H1 (cell line): ENCODE measurements around the gene MRPS24. TPM values are rescaled to one million over a fixed set of nuclear protein-coding genes. Genes with fewer than 3 reads are reported as not detected.

Source experiments
- CTCF ChIA-PET: fragments of 300-600 bp; sonication (Branson Sonifier 250); formaldehyde crosslinking; loops from one replicate; lab custom pipeline; 2021; ENCODE audit not compliant: partially characterized antibody; lab: Charles Lee
- POLR2A ChIA-PET: fragments of 300-600 bp; sonication (Branson Sonifier 250); formaldehyde crosslinking; loops from one replicate; lab custom pipeline; 2021; ENCODE audit warnings: inconsistent platforms; ENCODE audit not compliant: partially characterized antibody; lab: Charles Lee
- DNase-seq, 2 experiments: peaks; one replicate each; pipeline versions ENCODE4 v3.0.0 to v3.0.0-alpha.2; 2010 to 2022; ENCODE audit warnings: low spot score in 2 of 2, low read depth in 1 of 2, mixed read lengths in 1 of 2
- FAIRE-seq: peaks from 2 replicates; lab custom pipeline; 2011; peaks lifted over from hg19 to GRCh38; lab: Jason Lieb, UNC
- H2AFZ ChIP-seq: 2 replicates; pipeline ENCODE4 v1.8.1; 2012; ENCODE audit warnings: low read length, inconsistent platforms
- H2AK5ac ChIP-seq: 2 replicates; pipeline ENCODE4 v1.6.1; 2013; ENCODE audit warnings: low read depth, low read length
- H2BK120ac ChIP-seq: replicated peaks from 2 replicates; pipeline ENCODE3; 2013; ENCODE audit warnings: low read depth, low read length, inconsistent platforms
- H2BK12ac ChIP-seq: 2 replicates; pipeline ENCODE4 v1.6.1; 2013; ENCODE audit warnings: low read depth, low read length
- H2BK15ac ChIP-seq: 2 replicates; pipeline ENCODE4 v1.6.1; 2013; ENCODE audit warnings: low read length
- H2BK20ac ChIP-seq: 2 replicates; pipeline ENCODE4 v1.6.1; 2013; ENCODE audit warnings: low read length
- H2BK5ac ChIP-seq: 2 replicates; pipeline ENCODE4 v1.6.1; 2013; ENCODE audit warnings: low read depth, low read length
- H3K14ac ChIP-seq: 2 replicates; pipeline ENCODE4 v1.6.1; 2013; ENCODE audit warnings: inconsistent platforms; ENCODE audit not compliant: insufficient read length
- H3K18ac ChIP-seq: 2 replicates; pipeline ENCODE4 v1.6.1; 2013; ENCODE audit warnings: low read length; ENCODE audit errors: extremely low read depth
- H3K23ac ChIP-seq: 2 replicates; pipeline ENCODE4 v1.6.1; 2013; ENCODE audit warnings: inconsistent platforms; ENCODE audit not compliant: insufficient read length
- H3K23me2 ChIP-seq: 2 replicates; pipeline ENCODE4 v1.6.1; 2013; ENCODE audit warnings: low read depth, low read length
- H3K27ac ChIP-seq: 2 replicates; pipeline ENCODE4 v1.6.1; 2011; ENCODE audit warnings: low read depth, low read length, inconsistent platforms
- H3K27me3 ChIP-seq, 4 experiments: replicated peaks in 1 of 4; 1 replicate in 1 of 4; 2 replicates in 3 of 4; pipeline versions ENCODE4 v1.6.1 to v1.8.1; 2011 to 2013; ENCODE audit warnings: low read length in 3 of 4, mild to moderate bottlenecking in 3 of 4, inconsistent platforms in 2 of 4, mixed read lengths in 2 of 4, moderate library complexity in 1 of 4; ENCODE audit not compliant: control insufficient read depth in 3 of 4, insufficient read depth in 3 of 4; ENCODE audit errors: extremely low read depth in 1 of 4
- H3K36me3 ChIP-seq, 4 experiments: 2 replicates each; pipeline versions ENCODE4 v1.6.1 to v1.8.1; 2011 to 2013; ENCODE audit warnings: mild to moderate bottlenecking in 4 of 4, low read length in 3 of 4, moderate library complexity in 2 of 4, control low read depth in 1 of 4, inconsistent platforms in 1 of 4; ENCODE audit not compliant: insufficient read depth in 4 of 4, control insufficient read depth in 2 of 4
- H3K4ac ChIP-seq: replicated peaks from 2 replicates; pipeline ENCODE3; 2013; ENCODE audit warnings: low read length, low read depth, mixed read lengths, inconsistent platforms; ENCODE audit not compliant: insufficient read length
- H3K4me1 ChIP-seq, 4 experiments: replicated peaks in 1 of 4; 1 replicate in 1 of 4; 2 replicates in 3 of 4; pipeline versions ENCODE4 v1.6.1 to v1.8.1; 2011 to 2013; ENCODE audit warnings: low read length in 3 of 4, inconsistent platforms in 2 of 4, mixed read lengths in 1 of 4; ENCODE audit not compliant: insufficient read depth in 4 of 4, control insufficient read depth in 3 of 4
- H3K4me2 ChIP-seq, 2 experiments: 2 replicates each; pipeline versions ENCODE4 v1.6.1 to v1.8.1; 2011 to 2013; ENCODE audit warnings: low read depth in 2 of 2, low read length in 2 of 2, control low read depth in 1 of 2, inconsistent platforms in 1 of 2, mild to moderate bottlenecking in 1 of 2; ENCODE audit not compliant: insufficient read depth in 1 of 2
- H3K4me3 ChIP-seq, 4 experiments: fragments of 200-600, 300-600 bp in 1 of 4; sonication (generic), shearing (Covaris generic), sonication (Bioruptor Twin) in 1 of 4; 2 replicates each; pipeline versions ENCODE4 v1.5.1 to v1.8.1; 2011 to 2016; ENCODE audit warnings: low read length in 4 of 4, low read depth in 3 of 4, control low read depth in 2 of 4, inconsistent platforms in 2 of 4, mild to moderate bottlenecking in 2 of 4, mixed read lengths in 1 of 4, moderate library complexity in 1 of 4; ENCODE audit not compliant: insufficient read depth in 2 of 4; ENCODE audit errors: extremely low read depth in 1 of 4
- H3K56ac ChIP-seq: replicated peaks from 2 replicates; pipeline ENCODE3; 2013; ENCODE audit warnings: low read depth, mild to moderate bottlenecking, mixed read lengths, low read length, inconsistent platforms; ENCODE audit not compliant: insufficient read length
- H3K79me1 ChIP-seq: 2 replicates; pipeline ENCODE4 v1.6.1; 2013; ENCODE audit warnings: low read depth, low read length, control low read depth
- H3K79me2 ChIP-seq, 2 experiments: 2 replicates each; pipeline versions ENCODE4 v1.6.1 to v1.8.1; 2012 to 2013; ENCODE audit warnings: low read length in 2 of 2, mild to moderate bottlenecking in 2 of 2, inconsistent platforms in 1 of 2; ENCODE audit not compliant: insufficient read depth in 2 of 2, control insufficient read depth in 1 of 2
- H3K9ac ChIP-seq, 4 experiments: replicated peaks in 1 of 4; 1 replicate in 1 of 4; 2 replicates in 3 of 4; pipeline versions ENCODE4 v1.6.1 to v1.8.1; 2011 to 2013; ENCODE audit warnings: low read depth in 3 of 4, low read length in 3 of 4, control low read depth in 2 of 4, mild to moderate bottlenecking in 2 of 4, moderate library complexity in 2 of 4, inconsistent platforms in 1 of 4; ENCODE audit errors: extremely low read depth in 1 of 4
- H3K9me3 ChIP-seq, 2 experiments: 2 replicates each; pipeline versions ENCODE4 v1.6.1 to v1.8.1; 2012 to 2013; ENCODE audit warnings: mild to moderate bottlenecking in 2 of 2, moderate library complexity in 2 of 2, control low read depth in 1 of 2, inconsistent platforms in 1 of 2, low read depth in 1 of 2, low read length in 1 of 2, mixed read lengths in 1 of 2; ENCODE audit not compliant: insufficient read depth in 2 of 2
- H4K20me1 ChIP-seq, 2 experiments: replicated peaks in 1 of 2; 2 replicates each; pipeline versions ENCODE3 to v1.8.1; 2011 to 2013; ENCODE audit warnings: inconsistent platforms in 2 of 2, low read length in 2 of 2, mild to moderate bottlenecking in 1 of 2; ENCODE audit not compliant: insufficient read depth in 2 of 2, control insufficient read depth in 1 of 2
- H4K5ac ChIP-seq: 2 replicates; pipeline ENCODE4 v1.6.1; 2013; ENCODE audit warnings: low read length, low read depth, mixed read lengths, inconsistent platforms; ENCODE audit not compliant: insufficient read length
- H4K8ac ChIP-seq: 2 replicates; pipeline ENCODE4 v1.8.0; 2013; ENCODE audit warnings: mild to moderate bottlenecking, moderate library complexity, low read length, inconsistent platforms; ENCODE audit not compliant: insufficient read depth; ENCODE audit errors: extremely low read depth
- H4K91ac ChIP-seq: replicated peaks from 2 replicates; pipeline ENCODE3; 2013; ENCODE audit warnings: low read length, mixed read lengths, inconsistent platforms; ENCODE audit not compliant: insufficient read length
- GTF2F1 ChIP-seq: IDR thresholded peaks from 2 replicates; pipeline ENCODE4 v1.6.1; 2012; ENCODE audit warnings: low read depth, low read length, improper control_type of control experiment, borderline replicate concordance
- HDAC2 ChIP-seq, 2 experiments: fragments of 300-600 bp in 1 of 2; sonication (generic) in 1 of 2; IDR thresholded peaks; 2 replicates each; pipeline ENCODE4 v1.6.1; 2011 to 2012; ENCODE audit warnings: low read depth in 2 of 2, low read length in 2 of 2, mild to moderate bottlenecking in 2 of 2, moderate library complexity in 2 of 2, borderline replicate concordance in 1 of 2, inconsistent platforms in 1 of 2
- JUND ChIP-seq: IDR thresholded peaks from 2 replicates; pipeline ENCODE4 v1.6.1; 2011; ENCODE audit warnings: mild to moderate bottlenecking, improper control_type of control experiment, low read length
- KDM5A ChIP-seq: fragments of 200-600 bp; IDR thresholded peaks from 2 replicates; pipeline ENCODE4 v1.7.1; 2012; ENCODE audit warnings: mild to moderate bottlenecking, low read length, inconsistent platforms, mixed read lengths
- NANOG ChIP-seq: IDR thresholded peaks from 2 replicates; pipeline ENCODE4 v1.6.1; 2011; ENCODE audit warnings: low read length, low read depth, mild to moderate bottlenecking, inconsistent platforms; ENCODE audit not compliant: insufficient read depth, poor library complexity, severe bottlenecking
- SIRT6 ChIP-seq: IDR thresholded peaks from one replicate; pipeline ENCODE4 v1.7.1; 2012; ENCODE audit warnings: low read length, inconsistent platforms
- SP1 ChIP-seq: IDR thresholded peaks from 2 replicates; pipeline ENCODE4 v1.6.1; 2011; ENCODE audit warnings: low read depth, low read length
- TAF1 ChIP-seq: IDR thresholded peaks from 2 replicates; pipeline ENCODE4 v1.6.1; 2011; ENCODE audit warnings: mild to moderate bottlenecking, low read depth, low read length
- TAF7 ChIP-seq: optimal IDR thresholded peaks from 2 replicates; pipeline ENCODE3; 2011; ENCODE audit warnings: low read depth, mild to moderate bottlenecking, inconsistent platforms, low read length, moderate library complexity, borderline replicate concordance
- WGBS, 2 experiments: shearing (Covaris generic) in 1 of 2; methylation state at CpG; one replicate each; pipeline versions ENCODE4 v1.1.6 to v1.1.7; 2013 to 2015; ENCODE audit warnings: low lambda C conversion rate in 2 of 2, mixed read lengths in 2 of 2, inconsistent platforms in 1 of 2, low coverage in 1 of 2, missing lambda C conversion rate in 1 of 2; ENCODE audit not compliant: insufficient replicate concordance in 2 of 2, insufficient coverage in 1 of 2, insufficient read length in 1 of 2; ENCODE audit errors: extremely low coverage in 1 of 2, missing lambda C conversion rate in 1 of 2; 5-methylcytosine and 5-hydroxymethylcytosine counted together
- polyA plus RNA-seq, 7 experiments: library from polyadenylated mRNA; depleted of rRNA in 3 of 7; stranded (reverse) in 5 of 7; unstranded in 2 of 7; fragments of >200 nt in 5 of 7; fragments of 200-250 nt in 2 of 7; gene quantifications; 1 replicate in 5 of 7; 2 replicates in 1 of 7; 4 replicates in 1 of 7; pipeline versions ENCODE4 v1.2.1 to v1.2.3, GENCODE V29; 2011 to 2013; ENCODE audit warnings: missing spikeins in 2 of 7, mixed read lengths in 2 of 7
- total RNA-seq: library from RNA; stranded (reverse); fragmentation: NEBNext Ultra II Directional; extraction: Animal tissue kit (Norgen Biotek cat#: 25700); gene quantifications from 2 replicates; pipeline ENCODE4 v1.2.1, GENCODE V29; 2021
- TF ChIP-seq, protein P1 (sequence below), 3 experiments: IDR thresholded peaks; 1 replicate in 2 of 3; 2 replicates in 1 of 3; pipeline versions ENCODE4 v1.5.1 to v1.6.1; 2011; ENCODE audit warnings: low read length in 3 of 3, mild to moderate bottlenecking in 3 of 3, inconsistent platforms in 2 of 3, low read depth in 1 of 3, moderate library complexity in 1 of 3; ENCODE audit not compliant: insufficient read depth in 1 of 3; ENCODE audit errors: control extremely low read depth in 1 of 3
- TF ChIP-seq, protein P2 (sequence below): IDR thresholded peaks from 2 replicates; pipeline ENCODE4 v1.6.1; 2011; ENCODE audit warnings: low read depth, mild to moderate bottlenecking, low read length; ENCODE audit not compliant: insufficient read depth

Gene MRPS24
- total and polyA plus RNA-seq, 2 of the 8 experiments (the other 6 are each of a cell fraction or from before 2014, with no cell fraction given): 133 to 347 TPM

DNA sequence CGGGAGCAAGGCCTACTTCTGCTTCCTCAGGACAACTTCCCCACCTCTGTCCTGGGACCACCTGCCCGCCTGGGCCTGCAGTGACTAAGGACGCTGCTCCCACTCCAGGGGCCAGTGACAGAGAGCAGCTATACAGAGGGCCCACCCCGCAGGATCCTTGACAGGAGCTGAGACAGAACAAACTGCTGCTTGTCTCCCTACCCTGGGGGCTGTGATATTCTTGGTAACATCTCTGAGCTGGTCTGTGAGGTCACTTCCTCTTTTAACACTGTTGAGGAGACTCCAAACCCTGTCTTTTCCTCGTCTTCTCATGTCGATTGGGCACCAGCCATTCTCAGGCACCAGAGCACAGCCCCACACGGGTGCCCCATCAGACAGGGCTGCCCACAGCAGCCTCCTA lies 6.9 kb upstream of the MRPS24 start:
- Histone ChIP-seq H3K27me3 (no peaks in the 10 kb centered on the region), H3K23ac (no peak overlapping the region), H3K27ac (no peak overlapping the region), H2BK5ac (no peak overlapping the region; the same call in 1 of the 2 replicates), H3K79me1 (no peaks in the 10 kb centered on the region), H4K8ac (no peak overlapping the region), H2BK12ac (no peak overlapping the region), H3K4me3 (no peak overlapping the region), H3K4ac (no peak overlapping the region), H2BK20ac (no peak overlapping the region), H4K20me1 (no peaks in the 10 kb centered on the region), H3K14ac (no peak overlapping the region), H3K79me2 (no peaks in the 10 kb centered on the region), H3K18ac (no peak overlapping the region), H3K4me1 (peaks cover 3 to 9% (median 4%) of the 10 kb centered on the region in 4 experiments), H2AFZ (no peak overlapping the region), H2AK5ac (no peak overlapping the region), H3K56ac (no peak overlapping the region), H3K9me3 (no peaks in the 10 kb centered on the region), H3K36me3 (peaks cover 5 to 23% (median 12%) of the 10 kb centered on the region in 4 experiments; a peak in 6 of 8 replicates), H3K4me2 (no peak overlapping the region), H3K9ac (no peak overlapping the region), H2BK120ac (no peak overlapping the region), H3K23me2 (no peaks in the 10 kb centered on the region), H4K5ac (no peak overlapping the region), H2BK15ac (no peak overlapping the region), H4K91ac (no peak overlapping the region)
- 95% methylated on average over 7 of the region's 7 CpGs; no CpG with 5 or more reads in 1 of the 2 experiments for WGBS, 2 experiments
- POLR2A ChIA-PET: interaction anchor here (1.1 to 1.5 kb wide), 2 partner anchors 25 to 68 kb away, joined by 3 read pairs; no protein-coding TSS in a partner anchor
- FAIRE-seq (no peak), DNase-seq (no peak)
- CTCF ChIA-PET: interaction anchor here (1.3 to 2.2 kb wide), 3 partner anchors 11 to 67 kb away, joined by 3 to 7 read pairs (median 3); no protein-coding TSS in a partner anchor
- TF ChIP-seq TAF7: no peak
- TF ChIP-seq GTF2F1: no peak
- TF ChIP-seq SIRT6: no peak
- TF ChIP-seq KDM5A: no peak
- no peak for TF ChIP-seq SP1
- no peak for TF ChIP-seq HDAC2 (IDR thresholded peaks at IDR 0.05; ENCODE audit: borderline replicate concordance in 1 of 2, low read depth in 2 of 2, low read length in 2 of 2)
- no peak for TF ChIP-seq NANOG
- TF ChIP-seq TAF1: no peak
- no peak for TF ChIP-seq JUND
- TF ChIP-seq, protein P1, sequence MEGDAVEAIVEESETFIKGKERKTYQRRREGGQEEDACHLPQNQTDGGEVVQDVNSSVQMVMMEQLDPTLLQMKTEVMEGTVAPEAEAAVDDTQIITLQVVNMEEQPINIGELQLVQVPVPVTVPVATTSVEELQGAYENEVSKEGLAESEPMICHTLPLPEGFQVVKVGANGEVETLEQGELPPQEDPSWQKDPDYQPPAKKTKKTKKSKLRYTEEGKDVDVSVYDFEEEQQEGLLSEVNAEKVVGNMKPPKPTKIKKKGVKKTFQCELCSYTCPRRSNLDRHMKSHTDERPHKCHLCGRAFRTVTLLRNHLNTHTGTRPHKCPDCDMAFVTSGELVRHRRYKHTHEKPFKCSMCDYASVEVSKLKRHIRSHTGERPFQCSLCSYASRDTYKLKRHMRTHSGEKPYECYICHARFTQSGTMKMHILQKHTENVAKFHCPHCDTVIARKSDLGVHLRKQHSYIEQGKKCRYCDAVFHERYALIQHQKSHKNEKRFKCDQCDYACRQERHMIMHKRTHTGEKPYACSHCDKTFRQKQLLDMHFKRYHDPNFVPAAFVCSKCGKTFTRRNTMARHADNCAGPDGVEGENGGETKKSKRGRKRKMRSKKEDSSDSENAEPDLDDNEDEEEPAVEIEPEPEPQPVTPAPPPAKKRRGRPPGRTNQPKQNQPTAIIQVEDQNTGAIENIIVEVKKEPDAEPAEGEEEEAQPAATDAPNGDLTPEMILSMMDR (IDR thresholded peaks at IDR 0.05; ENCODE audit: control extremely low read depth in 1 of 3, insufficient read depth in 1 of 3, low read depth in 1 of 3, low read length in 3 of 3): no peak
- TF ChIP-seq, protein P2, sequence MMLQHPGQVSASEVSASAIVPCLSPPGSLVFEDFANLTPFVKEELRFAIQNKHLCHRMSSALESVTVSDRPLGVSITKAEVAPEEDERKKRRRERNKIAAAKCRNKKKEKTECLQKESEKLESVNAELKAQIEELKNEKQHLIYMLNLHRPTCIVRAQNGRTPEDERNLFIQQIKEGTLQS: no peak
